ENCODE results near the gene ADAM22.

- TF ChIP-seq CTCF (conservative IDR thresholded peaks at IDR 0.05 in 1 of 2, IDR thresholded peaks at IDR 0.05 in 1 of 2; ENCODE audit: low read depth in 1 of 2, low read length in 2 of 2): no peak
- TF ChIP-seq EZH2 (IDR thresholded peaks at IDR 0.05; ENCODE audit: low read length, missing control alignments): no peak
These were observed 221.7 kb downstream of the ADAM22 start for GRCh38 chr7:88155756-88156155.
